ENCODE data around the gene PIH1D1. TPM values are rescaled to one million over a fixed set of nuclear protein-coding genes. Genes with fewer than 3 reads are reported as not detected.

PIH1D1 gene
- total RNA-seq, 1 experiment from 2014 or later = 166 TPM

GRCh38 chr19:49433240-49433901 lies 18.2 kb downstream of the PIH1D1 start:
- peaks cover 14% of the 10 kb centered on the region; the same call in 1 of the 2 replicates for H3K27me3 ChIP-seq (ENCODE audit: insufficient read depth, low read length)
- no peaks in the 10 kb centered on the region for H3K79me2 ChIP-seq (ENCODE audit: insufficient read depth, low read length)
- Mint-ChIP-seq H3K27me3 (ENCODE audit: low read depth) (peaks cover 82% of the 10 kb centered on the region), H3K36me3 (ENCODE audit: insufficient read depth in 1 of 3, low read depth in 3 of 3) (peaks cover 3 to 15% (median 6%) of the 10 kb centered on the region in 3 experiments), H3K27ac (no peak overlapping the region), H3K9me3 (peaks cover 4 to 8% of the 10 kb centered on the region in 2 experiments; a peak in 3 of 5 replicates), H3K4me3 (peak overlapping the region; percentile 57 to 63), H3K4me1 (peaks cover 26 to 75% of the 10 kb centered on the region in 2 experiments)
- H3K9me3 ChIP-seq (ENCODE audit: control insufficient read depth, low read depth, low read length) = no peaks in the 10 kb centered on the region
- no peak overlapping the region for H4K8ac ChIP-seq (replicated peaks; ENCODE audit: insufficient read length, low read depth, low read length)
- H2BK20ac ChIP-seq (ENCODE audit: low read depth, low read length, poor library complexity, severe bottlenecking) = no peak overlapping the region
- H4K20me1 ChIP-seq (ENCODE audit: control insufficient read depth, insufficient read depth, insufficient read length) = no peaks in the 10 kb centered on the region
- DNase-seq = no peak
- no peak overlapping the region for H2BK120ac ChIP-seq (ENCODE audit: low read depth, low read length, poor library complexity, severe bottlenecking)
- no peak overlapping the region for H4K5ac ChIP-seq (ENCODE audit: insufficient read length, low read depth, low read length)
- no peak overlapping the region for H3K9ac ChIP-seq (ENCODE audit: extremely low read depth, insufficient read length, low read length)
- peaks cover 10% of the 10 kb centered on the region for H3K23me2 ChIP-seq (ENCODE audit: insufficient read length, low read depth, low read length, poor library complexity, severe bottlenecking)
- H2AFZ ChIP-seq (ENCODE audit: low read length) = no peak overlapping the region
- no peak overlapping the region for H3K4ac ChIP-seq (ENCODE audit: low read depth, low read length)
- H2BK12ac ChIP-seq (ENCODE audit: insufficient read length, low read depth, low read length) = no peak overlapping the region
- peak overlapping the region; percentile 70 for H3K4me2 ChIP-seq (ENCODE audit: insufficient read depth, insufficient read length, low read length)
- no peaks in the 10 kb centered on the region for H3K79me1 ChIP-seq (ENCODE audit: insufficient read depth, low read depth, low read length, poor library complexity, severe bottlenecking)
- H3K23ac ChIP-seq (ENCODE audit: insufficient read length, low read depth, low read length) = no peak overlapping the region
- no CpG with 5 or more reads among the region's 31 CpGs for WGBS (ENCODE audit: extremely low coverage, insufficient read length, low lambda C conversion rate)
- no peaks in the 10 kb centered on the region for H3K4me1 ChIP-seq (ENCODE audit: insufficient read depth, low read length)
- no peak overlapping the region for H3K18ac ChIP-seq (ENCODE audit: insufficient read length, low read depth, low read length)
- no peak overlapping the region for H2AK5ac ChIP-seq (ENCODE audit: insufficient read length, low read length)
- no peak overlapping the region for H3K14ac ChIP-seq (ENCODE audit: insufficient read depth, low read length)
- no peak overlapping the region for H3T11ph ChIP-seq (ENCODE audit: low read length)
- H3K56ac ChIP-seq (ENCODE audit: insufficient read length, low read depth, low read length) = no peak overlapping the region
- no peak overlapping the region for H2BK5ac ChIP-seq (ENCODE audit: insufficient read length, low read length)
- TF ChIP-seq CTCF (conservative IDR thresholded peaks at IDR 0.05) = no peak
- H3K27ac ChIP-seq (ENCODE audit: insufficient read length, low read depth, low read length) = no peak overlapping the region
- H4K91ac ChIP-seq (ENCODE audit: insufficient read length, low read depth, low read length) = no peak overlapping the region
- H2BK15ac ChIP-seq (ENCODE audit: low read depth, low read length) = no peak overlapping the region

Measured in H9 (cell line).